ENCODE measurements around the gene NPTXR. TPM values are rescaled to one million over a fixed set of nuclear protein-coding genes. Genes with fewer than 3 reads are reported as not detected.
"Not testable (repeated sequence)": the region's sequence is repeated elsewhere in the genome, so short reads cannot be mapped to it uniquely, and the experiment has no call there.

NPTXR gene
- total and polyA plus RNA-seq, 4 donors, result 0.05 to 0.45 (median 0.16) TPM

- Histone ChIP-seq H3K4me3 (ENCODE audit: low read depth in 1 of 3, low read length in 3 of 3) (no peak overlapping the region), H3K4me1 (ENCODE audit: control insufficient read depth in 4 of 4, insufficient read depth in 4 of 4, low read length in 3 of 4) (no peaks in the 10 kb centered on the region), H3K36me3 (ENCODE audit: control insufficient read depth in 4 of 4, insufficient read depth in 3 of 4, low read depth in 1 of 4, low read length in 3 of 4) (no peaks in the 10 kb centered on the region), H3K27ac (ENCODE audit: low read depth in 1 of 2, low read length in 2 of 2) (no peak overlapping the region), H3K9ac (ENCODE audit: low read depth in 1 of 2, low read length in 2 of 2) (no peak overlapping the region), H3K27me3 (ENCODE audit: control insufficient read depth in 4 of 4, insufficient read depth in 4 of 4, low read length in 3 of 4) (no peaks in the 10 kb centered on the region), H3K9me3 (ENCODE audit: control insufficient read depth in 4 of 4, low read length in 3 of 4) (no peaks in the 10 kb centered on the region)
- DNase-seq (ENCODE audit: low spot score), result no peak
- WGBS, result 85% methylated on average over 14 of the region's 14 CpGs
- TF ChIP-seq, protein P1, sequence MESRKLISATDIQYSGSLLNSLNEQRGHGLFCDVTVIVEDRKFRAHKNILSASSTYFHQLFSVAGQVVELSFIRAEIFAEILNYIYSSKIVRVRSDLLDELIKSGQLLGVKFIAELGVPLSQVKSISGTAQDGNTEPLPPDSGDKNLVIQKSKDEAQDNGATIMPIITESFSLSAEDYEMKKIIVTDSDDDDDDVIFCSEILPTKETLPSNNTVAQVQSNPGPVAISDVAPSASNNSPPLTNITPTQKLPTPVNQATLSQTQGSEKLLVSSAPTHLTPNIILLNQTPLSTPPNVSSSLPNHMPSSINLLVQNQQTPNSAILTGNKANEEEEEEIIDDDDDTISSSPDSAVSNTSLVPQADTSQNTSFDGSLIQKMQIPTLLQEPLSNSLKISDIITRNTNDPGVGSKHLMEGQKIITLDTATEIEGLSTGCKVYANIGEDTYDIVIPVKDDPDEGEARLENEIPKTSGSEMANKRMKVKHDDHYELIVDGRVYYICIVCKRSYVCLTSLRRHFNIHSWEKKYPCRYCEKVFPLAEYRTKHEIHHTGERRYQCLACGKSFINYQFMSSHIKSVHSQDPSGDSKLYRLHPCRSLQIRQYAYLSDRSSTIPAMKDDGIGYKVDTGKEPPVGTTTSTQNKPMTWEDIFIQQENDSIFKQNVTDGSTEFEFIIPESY (IDR thresholded peaks at IDR 0.05), result no peak
- no peak for TF ChIP-seq GABPA (IDR thresholded peaks at IDR 0.05 in 1 of 2, conservative IDR thresholded peaks at IDR 0.05 in 1 of 2)
- TF ChIP-seq RAD21 (IDR thresholded peaks at IDR 0.05), result no peak
- TF ChIP-seq NR2F2 (IDR thresholded peaks at IDR 0.05), result no peak
- TF ChIP-seq HNF4G (IDR thresholded peaks at IDR 0.05), result no peak
- no peak for TF ChIP-seq RXRA (IDR thresholded peaks at IDR 0.05)
- no peak for TF ChIP-seq YY1 (IDR thresholded peaks at IDR 0.05)
- no peak for TF ChIP-seq JUND (IDR thresholded peaks at IDR 0.05)
- no peak for TF ChIP-seq FOXA1 (IDR thresholded peaks at IDR 0.05)
- TF ChIP-seq CTCF (IDR thresholded peaks at IDR 0.05; ENCODE audit: low read depth, low read length, missing input control), result no peak
- TF ChIP-seq, protein P2, sequence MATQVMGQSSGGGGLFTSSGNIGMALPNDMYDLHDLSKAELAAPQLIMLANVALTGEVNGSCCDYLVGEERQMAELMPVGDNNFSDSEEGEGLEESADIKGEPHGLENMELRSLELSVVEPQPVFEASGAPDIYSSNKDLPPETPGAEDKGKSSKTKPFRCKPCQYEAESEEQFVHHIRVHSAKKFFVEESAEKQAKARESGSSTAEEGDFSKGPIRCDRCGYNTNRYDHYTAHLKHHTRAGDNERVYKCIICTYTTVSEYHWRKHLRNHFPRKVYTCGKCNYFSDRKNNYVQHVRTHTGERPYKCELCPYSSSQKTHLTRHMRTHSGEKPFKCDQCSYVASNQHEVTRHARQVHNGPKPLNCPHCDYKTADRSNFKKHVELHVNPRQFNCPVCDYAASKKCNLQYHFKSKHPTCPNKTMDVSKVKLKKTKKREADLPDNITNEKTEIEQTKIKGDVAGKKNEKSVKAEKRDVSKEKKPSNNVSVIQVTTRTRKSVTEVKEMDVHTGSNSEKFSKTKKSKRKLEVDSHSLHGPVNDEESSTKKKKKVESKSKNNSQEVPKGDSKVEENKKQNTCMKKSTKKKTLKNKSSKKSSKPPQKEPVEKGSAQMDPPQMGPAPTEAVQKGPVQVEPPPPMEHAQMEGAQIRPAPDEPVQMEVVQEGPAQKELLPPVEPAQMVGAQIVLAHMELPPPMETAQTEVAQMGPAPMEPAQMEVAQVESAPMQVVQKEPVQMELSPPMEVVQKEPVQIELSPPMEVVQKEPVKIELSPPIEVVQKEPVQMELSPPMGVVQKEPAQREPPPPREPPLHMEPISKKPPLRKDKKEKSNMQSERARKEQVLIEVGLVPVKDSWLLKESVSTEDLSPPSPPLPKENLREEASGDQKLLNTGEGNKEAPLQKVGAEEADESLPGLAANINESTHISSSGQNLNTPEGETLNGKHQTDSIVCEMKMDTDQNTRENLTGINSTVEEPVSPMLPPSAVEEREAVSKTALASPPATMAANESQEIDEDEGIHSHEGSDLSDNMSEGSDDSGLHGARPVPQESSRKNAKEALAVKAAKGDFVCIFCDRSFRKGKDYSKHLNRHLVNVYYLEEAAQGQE (IDR thresholded peaks at IDR 0.05), result no peak
- no peak for TF ChIP-seq FOXA2 (IDR thresholded peaks at IDR 0.05)
- no peak for TF ChIP-seq MAX (IDR thresholded peaks at IDR 0.05)
- TF ChIP-seq SP1 (IDR thresholded peaks at IDR 0.05), result no peak
- TF ChIP-seq HNF4A (conservative IDR thresholded peaks at IDR 0.05), result no peak
- no peak for TF ChIP-seq TAF1 (conservative IDR thresholded peaks at IDR 0.05)
Measured at GRCh38 chr22:38859581-38860282, 15.9 kb upstream of the NPTXR start.

- Histone ChIP-seq H3K27ac (ENCODE audit: low read depth in 1 of 2, low read length in 2 of 2) (no peak overlapping the region), H3K36me3 (ENCODE audit: control insufficient read depth in 4 of 4, insufficient read depth in 3 of 4, low read depth in 1 of 4, low read length in 3 of 4) (no peaks in the 10 kb centered on the region), H3K9ac (ENCODE audit: low read depth in 1 of 2, low read length in 2 of 2) (no peak overlapping the region), H3K9me3 (ENCODE audit: control insufficient read depth in 4 of 4, low read length in 3 of 4) (no peaks in the 10 kb centered on the region), H3K27me3 (ENCODE audit: control insufficient read depth in 4 of 4, insufficient read depth in 4 of 4, low read length in 3 of 4) (no peaks in the 10 kb centered on the region), H3K4me3 (ENCODE audit: low read depth in 1 of 3, low read length in 3 of 3) (no peak overlapping the region), H3K4me1 (ENCODE audit: control insufficient read depth in 4 of 4, insufficient read depth in 4 of 4, low read length in 3 of 4) (no peaks in the 10 kb centered on the region)
- no peak for DNase-seq (ENCODE audit: low spot score)
- TF ChIP-seq HNF4G (IDR thresholded peaks at IDR 0.05), result no peak
- WGBS, result 79% methylated on average over 9 of the region's 9 CpGs
Measured at GRCh38 chr22:38858492-38858891, 14.7 kb upstream of the NPTXR start.

- not testable (repeated sequence) for H3K9ac ChIP-seq (ENCODE audit: low read depth in 1 of 2, low read length in 2 of 2); H3K27me3 ChIP-seq (ENCODE audit: control insufficient read depth in 4 of 4, insufficient read depth in 4 of 4, low read length in 3 of 4); H3K4me1 ChIP-seq (ENCODE audit: control insufficient read depth in 4 of 4, insufficient read depth in 4 of 4, low read length in 3 of 4); H3K36me3 ChIP-seq (ENCODE audit: control insufficient read depth in 4 of 4, insufficient read depth in 3 of 4, low read depth in 1 of 4, low read length in 3 of 4); DNase-seq (ENCODE audit: low spot score); H3K9me3 ChIP-seq (ENCODE audit: control insufficient read depth in 4 of 4, low read length in 3 of 4); H3K4me3 ChIP-seq (ENCODE audit: low read depth in 1 of 3, low read length in 3 of 3); H3K27ac ChIP-seq (ENCODE audit: low read depth in 1 of 2, low read length in 2 of 2)
- 84% methylated on average over 7 of the region's 7 CpGs for WGBS
Measured at GRCh38 chr22:38854476-38854875, 10.6 kb upstream of the NPTXR start.

GRCh38 chr22:38853883-38854282 lies 10.1 kb upstream of the NPTXR start:
- not testable (repeated sequence) for DNase-seq (ENCODE audit: low spot score); H3K9ac ChIP-seq (ENCODE audit: low read depth in 1 of 2, low read length in 2 of 2); H3K4me1 ChIP-seq (ENCODE audit: control insufficient read depth in 4 of 4, insufficient read depth in 4 of 4, low read length in 3 of 4); H3K4me3 ChIP-seq (ENCODE audit: low read depth in 1 of 3, low read length in 3 of 3); H3K27me3 ChIP-seq (ENCODE audit: control insufficient read depth in 4 of 4, insufficient read depth in 4 of 4, low read length in 3 of 4); H3K36me3 ChIP-seq (ENCODE audit: control insufficient read depth in 4 of 4, insufficient read depth in 3 of 4, low read depth in 1 of 4, low read length in 3 of 4); H3K9me3 ChIP-seq (ENCODE audit: control insufficient read depth in 4 of 4, low read length in 3 of 4); H3K27ac ChIP-seq (ENCODE audit: low read depth in 1 of 2, low read length in 2 of 2)
- WGBS, result 72% methylated on average over 5 of the region's 5 CpGs

Measured in liver (tissue), 9 donors.